GM18519 (cell line): Measurements from ENCODE around the gene THEMIS.

Source experiments
- ATAC-seq: cut with Tn5 transposase; IDR thresholded peaks from one replicate; pipeline ENCODE4 v1.9.1; 2021; ENCODE audit warnings: mild to moderate bottlenecking, moderate library complexity; ENCODE audit not compliant: unreplicated experiment, low FRiP score

THEMIS gene

GRCh38 chr6:127866766-127867165 is 34.1 kb downstream of the THEMIS start:
- ATAC-seq = no peak

- no peak for ATAC-seq
Observed at GRCh38 chr6:127865108-127865507, 35.8 kb downstream of the THEMIS start.

DNA sequence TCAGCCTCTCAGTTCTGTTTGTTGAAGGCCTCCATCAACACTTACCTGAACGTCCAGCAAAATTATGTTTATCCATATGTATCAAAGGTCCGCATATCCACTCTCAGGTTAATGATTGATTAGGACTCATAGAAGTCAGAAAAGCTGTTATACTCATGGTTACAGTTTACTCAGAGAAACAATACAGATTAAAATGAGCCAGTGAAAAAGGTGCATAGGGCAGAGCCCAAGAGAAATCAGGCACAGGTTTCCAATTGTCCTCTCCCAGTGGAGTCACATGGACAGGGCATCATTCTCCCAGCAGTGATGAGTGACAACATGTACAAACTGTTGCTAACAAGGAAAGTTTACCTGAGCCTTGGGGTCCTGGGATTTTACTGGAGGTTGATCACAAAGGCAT is 36.2 kb downstream of the THEMIS start:
- no peak for ATAC-seq

- no peak for ATAC-seq
Observed at GRCh38 chr6:127860723-127861122, 40.1 kb downstream of the THEMIS start.

DNA sequence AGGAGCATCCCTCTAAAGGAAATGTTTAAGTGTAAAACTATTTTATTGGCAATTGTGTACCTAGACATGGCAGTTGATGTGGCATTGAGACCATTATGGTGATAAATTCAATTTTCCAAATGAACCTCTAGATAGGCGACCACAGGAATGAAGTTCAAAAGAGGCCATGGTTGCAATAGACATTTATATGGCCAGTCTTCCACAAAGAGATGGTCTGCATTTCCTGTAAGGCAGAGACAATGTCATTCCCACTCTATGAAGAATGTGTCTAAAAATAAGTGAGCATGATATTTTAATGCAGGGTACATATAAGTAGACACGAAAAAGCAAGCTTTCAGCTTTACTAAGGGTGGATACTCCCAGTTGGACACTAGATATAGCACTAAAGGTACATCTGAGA is 40.9 kb downstream of the THEMIS start:
- ATAC-seq = no peak

DNA sequence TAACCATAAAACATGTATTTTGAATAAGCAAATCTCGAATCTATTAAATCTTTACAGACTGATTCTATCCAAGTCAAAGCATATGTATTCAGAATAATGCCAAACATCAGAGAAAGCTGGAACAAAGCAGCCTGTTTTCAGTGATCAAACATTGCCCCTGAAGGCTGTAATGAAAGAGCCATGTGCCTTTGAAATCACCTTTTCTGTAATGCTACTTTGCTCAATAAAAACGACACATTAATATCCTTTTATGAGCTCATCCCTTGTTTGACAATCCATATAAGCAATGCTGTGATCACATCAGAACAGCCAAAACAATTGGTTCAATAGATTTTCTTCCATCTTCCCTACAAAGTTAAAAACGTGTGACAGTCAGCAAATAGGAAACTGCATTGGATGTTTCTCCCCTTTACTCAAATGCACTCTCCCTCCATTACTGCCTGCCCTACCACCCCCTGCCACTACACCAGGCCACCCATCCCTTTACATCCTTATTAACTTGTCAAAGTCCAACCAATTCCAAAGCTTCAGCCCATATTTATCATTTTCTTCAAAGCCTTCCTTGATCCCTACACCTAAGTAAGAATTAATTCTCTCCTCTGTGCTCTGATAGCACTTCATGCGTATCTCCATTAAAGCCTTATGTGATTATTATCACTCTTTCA is 42.0 kb downstream of the THEMIS start:
- ATAC-seq = no peak

- ATAC-seq = no peak
Observed at GRCh38 chr6:127857051-127857637, 43.7 kb downstream of the THEMIS start.

- ATAC-seq = no peak
Observed at GRCh38 chr6:127855542-127856159, 45.2 kb downstream of the THEMIS start.

GRCh38 chr6:127854009-127854408 is 46.8 kb downstream of the THEMIS start:
- ATAC-seq = no peak

DNA sequence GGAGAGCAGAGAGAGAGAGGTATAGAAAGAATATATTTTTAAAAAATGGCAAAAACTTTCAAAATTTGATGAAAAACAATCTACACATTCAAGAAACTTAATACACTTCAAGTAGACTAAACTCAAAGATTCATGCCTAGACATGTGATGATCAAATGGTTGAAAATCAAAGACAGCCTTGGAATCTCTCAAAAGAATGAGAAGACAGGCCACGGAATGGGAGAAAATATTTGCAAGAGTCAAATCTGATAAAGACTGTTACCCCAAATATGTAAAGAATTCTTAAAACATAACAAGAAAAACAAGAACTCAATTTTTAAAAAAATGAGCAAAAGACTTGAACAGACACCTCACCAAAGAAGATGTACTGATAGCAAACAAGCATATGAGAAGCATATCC is 49.7 kb downstream of the THEMIS start:
- ATAC-seq = no peak

DNA sequence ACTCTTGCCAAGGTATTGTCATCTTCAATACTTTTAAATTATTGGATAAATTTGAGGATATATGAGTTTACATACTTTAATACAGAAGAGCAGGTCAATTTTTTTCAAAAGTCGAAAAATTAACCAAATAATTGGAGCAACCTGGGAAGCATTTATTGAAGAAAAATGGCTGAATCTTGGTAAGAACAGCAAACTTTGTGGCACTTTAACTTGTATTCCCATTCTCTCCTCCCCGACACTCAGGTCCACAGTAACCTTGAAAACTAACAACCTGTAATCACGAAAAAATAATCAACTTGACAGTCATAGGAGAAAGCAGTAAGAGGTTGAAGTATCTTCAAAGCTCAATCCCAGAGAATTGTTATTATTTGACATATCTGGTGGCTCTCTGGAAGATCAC is 55.6 kb downstream of the THEMIS start:
- ATAC-seq = no peak

GRCh38 chr6:127844529-127844928 is 56.3 kb downstream of the THEMIS start:
- ATAC-seq = no peak

DNA sequence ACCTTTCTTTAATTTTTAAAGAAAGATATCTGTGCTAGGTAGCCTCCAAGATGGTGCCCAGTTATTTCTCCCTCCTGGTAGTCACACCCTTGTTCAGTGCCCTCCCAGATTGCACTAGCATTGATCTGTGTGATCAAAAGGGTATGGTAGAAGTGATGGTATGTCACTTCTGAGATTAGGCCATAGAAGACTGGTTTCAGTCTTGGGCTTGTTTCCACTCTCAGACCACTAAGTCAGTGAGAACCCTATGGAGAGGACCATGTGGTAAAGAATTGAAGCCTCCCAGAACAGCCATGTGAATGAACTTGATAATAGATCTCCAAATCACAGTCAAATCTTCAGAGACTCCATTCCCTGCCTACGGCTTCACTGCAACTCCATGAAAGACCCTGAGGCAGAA is 57.3 kb downstream of the THEMIS start:
- no peak for ATAC-seq

DNA sequence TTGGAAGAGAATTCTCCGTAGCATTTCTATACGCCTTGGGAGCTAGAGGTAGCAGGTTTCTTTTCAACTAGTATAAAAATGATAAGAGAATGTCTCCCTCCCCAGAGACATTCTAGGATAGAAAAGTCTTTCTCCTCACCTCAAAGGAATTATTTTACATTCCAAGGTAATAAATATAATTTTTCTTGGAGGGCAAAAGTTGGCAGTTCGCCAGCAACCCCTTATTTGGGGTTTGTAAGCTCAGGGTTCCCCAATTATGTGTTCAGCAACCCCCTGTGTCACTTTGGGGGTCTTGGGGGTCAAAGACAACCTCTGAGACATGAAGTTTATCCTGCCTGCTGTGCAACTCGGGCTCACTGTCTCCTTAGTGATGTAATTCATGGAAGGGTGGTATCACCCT is 58.3 kb downstream of the THEMIS start:
- no peak for ATAC-seq

DNA sequence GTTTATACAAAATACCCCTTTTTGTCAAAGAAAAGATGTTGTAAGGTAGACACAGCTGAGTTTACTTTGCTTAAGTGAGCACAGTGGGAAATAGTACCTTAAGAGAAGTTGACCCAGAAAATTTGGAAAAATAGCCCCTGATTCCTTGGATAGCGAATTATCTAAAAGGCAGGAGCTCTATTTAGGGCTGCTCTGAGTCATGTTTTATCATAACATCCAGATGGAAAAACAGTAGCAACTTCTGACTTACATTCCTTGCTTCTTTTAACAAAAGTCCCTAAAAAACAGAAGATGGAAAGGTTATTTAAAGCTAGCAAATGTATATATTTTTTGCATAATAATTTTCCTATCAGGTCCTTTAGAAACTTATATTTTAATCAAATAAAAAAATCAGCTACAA is 59.0 kb downstream of the THEMIS start:
- no peak for ATAC-seq

- no peak for ATAC-seq
Observed at GRCh38 chr6:127834136-127834535, 66.7 kb downstream of the THEMIS start.

DNA sequence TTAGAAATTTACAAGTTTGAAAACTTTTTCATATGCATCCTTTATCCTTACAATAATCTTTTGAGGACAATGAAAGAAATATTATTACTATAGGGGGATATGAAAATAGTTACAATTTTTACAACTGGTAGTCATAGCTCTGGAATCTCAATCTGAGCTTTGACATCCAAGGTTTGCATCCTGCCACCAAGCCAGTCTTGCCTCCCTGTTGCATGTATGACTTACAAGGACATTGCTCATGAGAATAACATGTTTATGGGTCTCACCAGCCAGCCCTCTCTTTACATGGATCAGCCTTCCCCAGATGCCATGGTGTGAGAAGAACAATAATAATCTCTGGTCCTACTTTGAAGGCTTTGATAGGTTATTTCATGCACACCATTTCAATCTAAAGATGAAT is 67.5 kb downstream of the THEMIS start:
- ATAC-seq = no peak

DNA sequence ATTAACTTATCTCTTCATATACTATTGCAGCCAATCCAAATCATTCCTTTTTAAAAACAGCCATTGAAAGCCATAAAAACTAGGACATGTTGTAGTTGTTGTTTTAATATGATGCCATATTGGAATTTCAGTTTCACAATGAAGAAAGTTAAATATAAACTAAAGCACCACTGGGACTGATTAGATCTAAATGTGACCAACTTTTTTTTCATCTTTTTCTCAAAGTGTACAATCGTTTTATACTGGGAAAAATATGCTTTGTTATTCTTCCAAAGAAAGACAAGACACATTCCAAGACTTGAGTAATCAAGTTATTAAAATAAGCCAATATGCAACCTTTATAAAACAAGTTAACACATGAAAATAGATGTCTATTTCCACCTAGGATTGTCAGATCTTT is 68.5 kb downstream of the THEMIS start:
- ATAC-seq = no peak

DNA sequence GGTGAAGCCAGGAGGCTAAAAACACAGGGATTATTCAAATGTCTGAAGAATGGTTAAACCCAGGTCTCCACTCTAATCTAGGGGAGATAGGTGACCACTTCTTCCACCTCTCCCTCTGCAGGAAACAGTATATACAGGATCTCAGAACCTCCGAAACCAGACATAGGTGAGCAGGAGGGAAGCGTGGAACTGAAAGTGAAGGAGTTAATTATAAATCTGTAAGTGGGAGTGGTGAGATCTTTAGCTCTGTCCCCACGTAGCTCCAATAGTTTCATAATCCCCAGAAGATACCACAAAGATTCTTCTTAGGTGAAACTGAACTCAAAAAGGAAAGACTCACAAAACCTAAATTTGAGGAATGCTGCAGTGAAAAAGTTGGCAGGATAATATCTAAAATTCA is 76.8 kb downstream of the THEMIS start:
- ATAC-seq = no peak

- no peak for ATAC-seq
Observed at GRCh38 chr6:127821431-127821830, 79.4 kb downstream of the THEMIS start.

DNA sequence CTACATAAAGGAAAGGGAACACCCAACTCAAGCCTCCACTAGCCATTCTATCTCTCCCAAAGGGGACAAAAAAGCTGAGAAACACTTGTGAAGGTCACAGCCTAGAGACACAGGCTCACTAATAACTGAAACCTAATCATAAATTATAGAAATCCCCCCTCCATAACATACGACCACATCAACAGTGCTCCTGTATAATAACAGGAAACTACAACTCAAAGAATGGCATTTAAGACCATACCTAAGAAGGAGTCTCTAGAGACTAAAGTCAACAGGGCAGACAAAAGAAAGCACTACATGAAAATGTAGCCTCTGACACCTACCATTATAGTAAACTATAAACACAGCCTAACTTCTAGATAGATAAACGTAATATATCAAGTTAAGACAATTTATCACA is 82.7 kb downstream of the THEMIS start:
- ATAC-seq = no peak

- no peak for ATAC-seq
Observed at GRCh38 chr6:127816643-127817042, 84.2 kb downstream of the THEMIS start.
